ENCODE data around the gene EZH2. TPM values are rescaled to one million over a fixed set of nuclear protein-coding genes. Genes with fewer than 3 reads are reported as not detected.

EZH2 gene
- total and polyA plus RNA-seq, 7 donors: 0.71 to 14.6 (median 1.9) TPM

- Histone ChIP-seq H3K27ac (no peak overlapping the region), H3K9me3 (no peaks in the 10 kb centered on the region), H3K36me3 (peaks cover 7 to 85% (median 31%) of the 10 kb centered on the region in 4 donors), H3K4me1 (no peaks in the 10 kb centered on the region), H3K27me3 (no peaks in the 10 kb centered on the region), H3K4me3 (no peak overlapping the region)
- WGBS, 2 donors: 88 to 92% methylated on average over 8 of the region's 8 CpGs
- DNase-seq: no peak
- no peak for TF ChIP-seq POLR2AphosphoS5 (IDR thresholded peaks at IDR 0.05)
- TF ChIP-seq, protein P1, sequence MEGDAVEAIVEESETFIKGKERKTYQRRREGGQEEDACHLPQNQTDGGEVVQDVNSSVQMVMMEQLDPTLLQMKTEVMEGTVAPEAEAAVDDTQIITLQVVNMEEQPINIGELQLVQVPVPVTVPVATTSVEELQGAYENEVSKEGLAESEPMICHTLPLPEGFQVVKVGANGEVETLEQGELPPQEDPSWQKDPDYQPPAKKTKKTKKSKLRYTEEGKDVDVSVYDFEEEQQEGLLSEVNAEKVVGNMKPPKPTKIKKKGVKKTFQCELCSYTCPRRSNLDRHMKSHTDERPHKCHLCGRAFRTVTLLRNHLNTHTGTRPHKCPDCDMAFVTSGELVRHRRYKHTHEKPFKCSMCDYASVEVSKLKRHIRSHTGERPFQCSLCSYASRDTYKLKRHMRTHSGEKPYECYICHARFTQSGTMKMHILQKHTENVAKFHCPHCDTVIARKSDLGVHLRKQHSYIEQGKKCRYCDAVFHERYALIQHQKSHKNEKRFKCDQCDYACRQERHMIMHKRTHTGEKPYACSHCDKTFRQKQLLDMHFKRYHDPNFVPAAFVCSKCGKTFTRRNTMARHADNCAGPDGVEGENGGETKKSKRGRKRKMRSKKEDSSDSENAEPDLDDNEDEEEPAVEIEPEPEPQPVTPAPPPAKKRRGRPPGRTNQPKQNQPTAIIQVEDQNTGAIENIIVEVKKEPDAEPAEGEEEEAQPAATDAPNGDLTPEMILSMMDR (IDR thresholded peaks at IDR 0.05): no peak
- no peak for TF ChIP-seq POLR2A (IDR thresholded peaks at IDR 0.05)
- no peak for TF ChIP-seq EP300 (IDR thresholded peaks at IDR 0.05)
- intact Hi-C loops (cut with DNase I): loop anchor here (5.0 kb wide), 1 partner anchor 75 kb away; the partner anchor contains the start of gene CUL1
These were observed 111.6 kb downstream of the EZH2 start for GRCh38 chr7:148772297-148773089.

GRCh38 chr7:148770004-148770403, 114.1 kb downstream of the EZH2 start:
- TF ChIP-seq, protein P1 (IDR thresholded peaks at IDR 0.05): no peak
- no peak for TF ChIP-seq EP300 (IDR thresholded peaks at IDR 0.05)
- TF ChIP-seq POLR2A (IDR thresholded peaks at IDR 0.05): no peak
- no peak for TF ChIP-seq POLR2AphosphoS5 (IDR thresholded peaks at IDR 0.05)
- intact Hi-C loops (cut with DNase I): loop anchor here (5.0 kb wide), 1 partner anchor 73 kb away; the partner anchor contains the start of gene CUL1
- no peaks in the 10 kb centered on the region for H3K9me3 ChIP-seq
- no peak for DNase-seq
- no peaks in the 10 kb centered on the region for H3K4me1 ChIP-seq
- WGBS, 2 donors: 56 to 74% methylated on average over 6 of the region's 6 CpGs
- no peaks in the 10 kb centered on the region for H3K27me3 ChIP-seq
- H3K4me3 ChIP-seq: no peak overlapping the region
- peaks cover 7 to 86% (median 35%) of the 10 kb centered on the region in 4 donors for H3K36me3 ChIP-seq
- no peak overlapping the region for H3K27ac ChIP-seq

DNA sequence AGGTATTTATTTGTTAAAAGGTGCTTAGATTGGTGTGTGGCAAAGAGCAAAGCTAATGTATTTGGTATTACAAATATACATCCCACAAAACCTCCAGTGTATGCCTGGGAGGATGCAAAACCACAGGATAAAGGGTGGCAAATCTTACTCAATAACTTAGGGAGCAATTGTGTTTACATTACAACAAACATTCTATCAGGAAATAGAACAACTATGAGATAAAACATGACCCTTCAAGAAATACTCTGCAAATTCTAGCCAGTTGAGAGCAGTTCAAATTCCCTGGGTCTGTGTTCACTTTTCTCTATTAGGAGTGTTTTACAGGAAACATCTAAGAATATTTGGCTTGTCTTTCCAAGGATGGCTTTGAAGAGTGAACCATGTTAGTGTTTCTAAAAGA, 120.5 kb downstream of the EZH2 start:
- Histone ChIP-seq H3K4me3 (no peak overlapping the region), H3K36me3 (peaks cover 3 to 69% (median 20%) of the 10 kb centered on the region in 4 donors), H3K27ac (no peak overlapping the region), H3K27me3 (no peaks in the 10 kb centered on the region), H3K4me1 (no peaks in the 10 kb centered on the region), H3K9me3 (no peaks in the 10 kb centered on the region)
- TF ChIP-seq POLR2AphosphoS5 (IDR thresholded peaks at IDR 0.05): no peak
- no peak for TF ChIP-seq EP300 (IDR thresholded peaks at IDR 0.05)
- TF ChIP-seq, protein P1 (IDR thresholded peaks at IDR 0.05): no peak
- no peak for TF ChIP-seq POLR2A (IDR thresholded peaks at IDR 0.05)
- no peak for DNase-seq
- intact Hi-C loops (cut with DNase I): no loop called here

GRCh38 chr7:148761499-148762278, 122.4 kb downstream of the EZH2 start:
- no peaks in the 10 kb centered on the region for H3K9me3 ChIP-seq
- H3K27ac ChIP-seq: no peak overlapping the region
- no peak overlapping the region for H3K4me3 ChIP-seq
- TF ChIP-seq, protein P1 (IDR thresholded peaks at IDR 0.05): no peak
- TF ChIP-seq POLR2A (IDR thresholded peaks at IDR 0.05): no peak
- TF ChIP-seq POLR2AphosphoS5 (IDR thresholded peaks at IDR 0.05): no peak
- no peak for TF ChIP-seq EP300 (IDR thresholded peaks at IDR 0.05)
- H3K4me1 ChIP-seq: no peaks in the 10 kb centered on the region
- peaks cover 0 to 68% (median 17%) of the 10 kb centered on the region in 4 donors for H3K36me3 ChIP-seq
- WGBS, 2 donors: 94 to 96% methylated on average over 12 of the region's 12 CpGs
- DNase-seq: no peak
- H3K27me3 ChIP-seq: no peaks in the 10 kb centered on the region
- intact Hi-C loops (cut with DNase I): no loop called here

Small RNAs within 50 kb of the gene (small RNA-seq; reads per million reads assigned to genes)
- gene RF00017 (0 reads per million in 3 donors), gene RN7SL569P (0 reads per million in 3 donors), gene RNU7-20P (0 reads per million in 3 donors)

Other genes starting within 250 kb of the EZH2 start
- gene CUL1, start 185.4 kb downstream of the EZH2 start, total RNA-seq: 10 to 100 TPM; 53.9 to 72.8 (median 65.3) TPM
- 10 to 100 TPM; 24.0 to 28.7 (median 27.7) TPM for gene CUL1, start 185.4 kb downstream of the EZH2 start, polyA plus RNA-seq
- gene PDIA4, start 144.2 kb upstream of the EZH2 start, total RNA-seq: 10 to 100 TPM; 34.3 to 47.4 (median 39.7) TPM
- 100 to 1,000 TPM in 1 of 3 donors, 10 to 100 TPM in 2; 11.4 to 183 (median 40.9) TPM for gene PDIA4, start 144.2 kb upstream of the EZH2 start, polyA plus RNA-seq
- gene ZNF786, start 206.4 kb upstream of the EZH2 start, total RNA-seq: 1 to 10 TPM; 3.0 to 6.9 (median 3.9) TPM
- 1 to 10 TPM in 2 of 3 donors, under 1 TPM in 1; 0.60 to 4.6 (median 1.2) TPM for gene ZNF786, start 206.4 kb upstream of the EZH2 start, polyA plus RNA-seq
- 1 to 10 TPM; 2.9 to 4.9 (median 3.6) TPM for gene ZNF425, start 242.0 kb upstream of the EZH2 start, total RNA-seq
- gene ZNF425, start 242.0 kb upstream of the EZH2 start, polyA plus RNA-seq: under 1 TPM; 0.60 to 0.85 (median 0.69) TPM

All from sigmoid colon (tissue), 7 donors.